ENCODE data around the gene SF1. TPM values are rescaled to one million over a fixed set of nuclear protein-coding genes. Genes with fewer than 3 reads are reported as not detected.

SF1 gene
- total RNA-seq, 2 experiments from 2014 or later = 247 to 535 TPM

GRCh38 chr11:64718780-64719124 lies 59.6 kb downstream of the SF1 start:
- Histone ChIP-seq H3K27ac (ENCODE audit: low read depth, low read length, poor library complexity, severe bottlenecking) (no peak overlapping the region), H3K9me2 (ENCODE audit: insufficient read depth, low read length) (no peaks in the 10 kb centered on the region), H3K4me2 (ENCODE audit: low read length) (no peak overlapping the region), H3K36me3 (ENCODE audit: insufficient read depth, low read length) (no peaks in the 10 kb centered on the region), H3K4me1 (ENCODE audit: insufficient read depth, low read length, poor library complexity, severe bottlenecking) (peaks cover 8% of the 10 kb centered on the region), H2AFZ (ENCODE audit: low read length) (no peak overlapping the region), H3K79me2 (ENCODE audit: insufficient read depth, low read depth, low read length) (no peaks in the 10 kb centered on the region), H4K20me1 (ENCODE audit: insufficient read depth, low read length) (no peaks in the 10 kb centered on the region), H3K4me3 (ENCODE audit: low read depth, low read length, poor library complexity, severe bottlenecking) (no peak overlapping the region), H3K9me3 (ENCODE audit: low read length) (no peaks in the 10 kb centered on the region)
- BruUV-seq (replicated peaks) = no TSS peak
- ChIA-PET POLR2A (no interaction called here), CTCF (ENCODE audit: unreplicated experiment) (no interaction called here)
- TF ChIP-seq CTCF (conservative IDR thresholded peaks at IDR 0.05; ENCODE audit: low read length) (no peak), EZH2phosphoT487 (IDR thresholded peaks at IDR 0.05; ENCODE audit: borderline replicate concordance, low read depth, low read length) (no peak)
- DNase-seq (ENCODE audit: low spot score) = no peak
- intact Hi-C loops (cut with micrococcal nuclease; ENCODE audit: unreplicated experiment) = no loop called here

GRCh38 chr11:64718084-64718779 lies 60.1 kb downstream of the SF1 start:
- H4K20me1 ChIP-seq (ENCODE audit: insufficient read depth, low read length) = no peaks in the 10 kb centered on the region

More at GRCh38 chr11:64718084-64718779, 60.1 kb downstream of the SF1 start:
- Histone ChIP-seq H3K4me3 (ENCODE audit: low read depth, low read length, poor library complexity, severe bottlenecking) (no peak overlapping the region), H3K9me2 (ENCODE audit: insufficient read depth, low read length) (no peaks in the 10 kb centered on the region), H3K4me1 (ENCODE audit: insufficient read depth, low read length, poor library complexity, severe bottlenecking) (peaks cover 4% of the 10 kb centered on the region), H2AFZ (ENCODE audit: low read length) (no peak overlapping the region), H3K79me2 (ENCODE audit: insufficient read depth, low read depth, low read length) (no peaks in the 10 kb centered on the region), H3K4me2 (ENCODE audit: low read length) (no peak overlapping the region), H3K36me3 (ENCODE audit: insufficient read depth, low read length) (no peaks in the 10 kb centered on the region), H3K27ac (ENCODE audit: low read depth, low read length, poor library complexity, severe bottlenecking) (no peak overlapping the region), H3K9me3 (ENCODE audit: low read length) (no peaks in the 10 kb centered on the region)
- ChIA-PET POLR2A (interaction anchor here (1.3 kb wide), 1 partner anchor 13 kb away, joined by 5 read pairs; no protein-coding TSS in a partner anchor), CTCF (ENCODE audit: unreplicated experiment) (no interaction called here)
- intact Hi-C loops (cut with micrococcal nuclease; ENCODE audit: unreplicated experiment) = no loop called here
- no peak for DNase-seq (ENCODE audit: low spot score)
- TF ChIP-seq EZH2phosphoT487 (IDR thresholded peaks at IDR 0.05; ENCODE audit: borderline replicate concordance, low read depth, low read length) (no peak), CTCF (conservative IDR thresholded peaks at IDR 0.05; ENCODE audit: low read length) (no peak)
- BruUV-seq (replicated peaks) = no TSS peak
